Hepatocyte (in vitro differentiated cells): ENCODE data around the gene MAU2. TPM values are rescaled to one million over a fixed set of nuclear protein-coding genes. Genes with fewer than 3 reads are reported as not detected.

ENCODE experiments used
- DNase-seq: peaks from one replicate; pipeline ENCODE4 v3.0.0-alpha.2; 2016; ENCODE audit warnings: low spot score
- H2AFZ ChIP-seq: fragments of 200-600 bp; sonication (generic); 2 replicates; pipeline ENCODE4 v1.6.0; 2016; ENCODE audit warnings: antibody characterized with exemption, mild to moderate bottlenecking
- H3K27ac ChIP-seq: fragments of 200-600 bp; sonication (generic); 2 replicates; pipeline ENCODE4 v1.5.1; 2016; ENCODE audit warnings: mild to moderate bottlenecking
- H3K27me3 ChIP-seq: fragments of 200-600 bp; sonication (generic); 2 replicates; pipeline ENCODE4 v1.6.1; 2016
- H3K36me3 ChIP-seq: fragments of 200-600 bp; sonication (generic); replicated peaks from 2 replicates; pipeline ENCODE4 v1.5.1; 2016; ENCODE audit warnings: low read depth; ENCODE audit not compliant: insufficient read depth
- H3K4me1 ChIP-seq: fragments of 200-600 bp; sonication (generic); 2 replicates; pipeline ENCODE4 v1.5.1; 2016; ENCODE audit warnings: mild to moderate bottlenecking, moderate library complexity; ENCODE audit not compliant: insufficient read depth
- H3K4me2 ChIP-seq: fragments of 200-600 bp; sonication (generic); 2 replicates; pipeline ENCODE4 v1.6.0; 2016
- H3K4me3 ChIP-seq: fragments of 200-600 bp; sonication (generic); 2 replicates; pipeline ENCODE4 v1.5.1; 2016; ENCODE audit warnings: mild to moderate bottlenecking
- H3K79me2 ChIP-seq: fragments of 200-600 bp; sonication (generic); 2 replicates; pipeline ENCODE4 v1.6.0; 2017; ENCODE audit warnings: mild to moderate bottlenecking
- H3K9me2 ChIP-seq: fragments of 200-600 bp; sonication (generic); replicated peaks from 2 replicates; pipeline ENCODE4 v1.6.0; 2017; ENCODE audit warnings: mild to moderate bottlenecking; ENCODE audit not compliant: insufficient read depth
- H3K9me3 ChIP-seq: fragments of 200-600 bp; sonication (generic); 2 replicates; pipeline ENCODE4 v1.5.1; 2016; ENCODE audit warnings: low read depth, mild to moderate bottlenecking
- H4K20me1 ChIP-seq: fragments of 200-600 bp; sonication (generic); 2 replicates; pipeline ENCODE4 v1.6.0; 2016; ENCODE audit warnings: mild to moderate bottlenecking; ENCODE audit not compliant: insufficient read depth, poor library complexity, severe bottlenecking
- EZH2 ChIP-seq: fragments of 200-600 bp; sonication (generic); IDR thresholded peaks from 2 replicates; pipeline ENCODE4 v1.6.1; 2016; ENCODE audit warnings: antibody characterized with exemption, mild to moderate bottlenecking, borderline replicate concordance
- EZH2phosphoT487 ChIP-seq: fragments of 200-600 bp; sonication (generic); IDR thresholded peaks from one replicate; pipeline ENCODE4 v1.6.1; 2018; ENCODE audit warnings: antibody characterized with exemption, mild to moderate bottlenecking, low read depth, moderate library complexity; ENCODE audit not compliant: unreplicated experiment, severe bottlenecking
- WGBS: methylation state at CpG from one replicate; pipeline ENCODE4 v1.1.6; 2016; ENCODE audit warnings: low lambda C conversion rate; ENCODE audit errors: missing lambda C conversion rate; 5-methylcytosine and 5-hydroxymethylcytosine counted together
- polyA plus RNA-seq: library from polyadenylated mRNA; unstranded; fragments of >200 nt; fragmentation: Nextera tagmentation; extraction: Ambion mirVana; gene quantifications from 2 replicates; pipeline ENCODE4 v1.2.1, GENCODE V29; 2016
- total RNA-seq: library from RNA; depleted of rRNA; stranded (reverse); fragments of >200 nt; gene quantifications from 2 replicates; pipeline ENCODE4 v1.2.3, GENCODE V29; 2014
- TF ChIP-seq, protein P1 (sequence below): fragments of 200-600 bp; sonication (generic); IDR thresholded peaks from 2 replicates; pipeline ENCODE4 v1.5.1; 2016; ENCODE audit warnings: antibody characterized with exemption, mild to moderate bottlenecking; ENCODE audit not compliant: poor library complexity

MAU2 gene, protein sequence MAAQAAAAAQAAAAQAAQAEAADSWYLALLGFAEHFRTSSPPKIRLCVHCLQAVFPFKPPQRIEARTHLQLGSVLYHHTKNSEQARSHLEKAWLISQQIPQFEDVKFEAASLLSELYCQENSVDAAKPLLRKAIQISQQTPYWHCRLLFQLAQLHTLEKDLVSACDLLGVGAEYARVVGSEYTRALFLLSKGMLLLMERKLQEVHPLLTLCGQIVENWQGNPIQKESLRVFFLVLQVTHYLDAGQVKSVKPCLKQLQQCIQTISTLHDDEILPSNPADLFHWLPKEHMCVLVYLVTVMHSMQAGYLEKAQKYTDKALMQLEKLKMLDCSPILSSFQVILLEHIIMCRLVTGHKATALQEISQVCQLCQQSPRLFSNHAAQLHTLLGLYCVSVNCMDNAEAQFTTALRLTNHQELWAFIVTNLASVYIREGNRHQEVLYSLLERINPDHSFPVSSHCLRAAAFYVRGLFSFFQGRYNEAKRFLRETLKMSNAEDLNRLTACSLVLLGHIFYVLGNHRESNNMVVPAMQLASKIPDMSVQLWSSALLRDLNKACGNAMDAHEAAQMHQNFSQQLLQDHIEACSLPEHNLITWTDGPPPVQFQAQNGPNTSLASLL
- total RNA-seq (21.2 and 31.8 TPM in 2 replicates), polyA plus RNA-seq (25.3 and 29.0 TPM in 2 replicates)

DNA sequence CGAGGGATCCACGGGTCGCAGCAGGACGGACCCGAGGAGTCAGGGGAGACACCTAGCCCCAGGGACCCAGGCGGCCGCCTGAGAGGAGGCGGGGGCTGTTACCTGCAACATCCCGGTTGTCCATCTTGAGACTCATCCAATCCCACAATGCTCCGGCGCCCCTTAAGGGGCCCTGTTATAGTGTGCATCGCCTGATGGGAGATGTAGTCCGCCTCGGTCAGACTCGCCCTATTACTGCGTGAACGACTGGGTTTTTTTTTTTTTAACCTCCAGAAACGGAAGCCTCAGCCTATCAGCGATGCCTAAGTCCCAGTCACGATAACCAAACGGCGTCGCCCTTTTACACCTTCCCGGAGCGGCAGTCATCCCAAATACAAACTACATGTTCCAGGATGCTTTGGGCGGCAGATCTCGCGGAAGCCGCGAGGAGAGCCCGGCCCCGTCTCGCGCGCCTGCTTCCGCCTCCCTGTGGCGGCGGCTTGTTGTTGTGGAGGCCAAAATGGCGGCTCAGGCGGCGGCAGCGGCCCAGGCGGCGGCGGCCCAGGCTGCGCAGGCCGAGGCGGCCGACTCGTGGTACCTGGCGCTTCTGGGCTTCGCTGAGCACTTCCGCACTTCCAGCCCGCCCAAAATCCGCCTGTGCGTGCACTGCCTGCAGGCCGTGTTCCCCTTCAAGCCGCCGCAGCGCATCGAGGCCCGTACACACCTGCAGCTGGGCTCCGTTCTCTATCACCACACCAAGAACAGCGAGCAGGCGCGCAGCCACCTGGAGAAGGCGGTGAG lies at the start of gene MAU2, which contains the start of gene SUGP1:
MAU2 (plus strand) TSS at position 469 of the 780 bp plus-strand sequence; CDS start at position 500, 31 bp downstream.
SUGP1 (minus strand) TSS at position 149 of the 780 bp plus-strand sequence; CDS start at position 136, 13 bp downstream.
- Histone ChIP-seq H3K27ac (peak within 1 kb of the TSS; percentile 93), H3K9me3 (no peaks in the 10 kb centered on the region), H3K36me3 (no peaks in the 10 kb centered on the region), H2AFZ (peak within 1 kb of the TSS; percentile 97), H3K79me2 (peaks cover 83% of the 10 kb centered on the region), H3K4me3 (peak within 1 kb of the TSS; percentile 29), H3K9me2 (no peaks in the 10 kb centered on the region), H3K4me2 (peak within 1 kb of the TSS; percentile 98), H3K4me1 (peaks cover 14% of the 10 kb centered on the region), H3K27me3 (no peaks in the 10 kb centered on the region), H4K20me1 (peaks cover 4% of the 10 kb centered on the region)
- peak; percentile 95 for DNase-seq
- 1% methylated on average over 63 of the region's 67 CpGs for WGBS
- TF ChIP-seq EZH2phosphoT487 (no peak), EZH2 (no peak)
- TF ChIP-seq, protein P1, sequence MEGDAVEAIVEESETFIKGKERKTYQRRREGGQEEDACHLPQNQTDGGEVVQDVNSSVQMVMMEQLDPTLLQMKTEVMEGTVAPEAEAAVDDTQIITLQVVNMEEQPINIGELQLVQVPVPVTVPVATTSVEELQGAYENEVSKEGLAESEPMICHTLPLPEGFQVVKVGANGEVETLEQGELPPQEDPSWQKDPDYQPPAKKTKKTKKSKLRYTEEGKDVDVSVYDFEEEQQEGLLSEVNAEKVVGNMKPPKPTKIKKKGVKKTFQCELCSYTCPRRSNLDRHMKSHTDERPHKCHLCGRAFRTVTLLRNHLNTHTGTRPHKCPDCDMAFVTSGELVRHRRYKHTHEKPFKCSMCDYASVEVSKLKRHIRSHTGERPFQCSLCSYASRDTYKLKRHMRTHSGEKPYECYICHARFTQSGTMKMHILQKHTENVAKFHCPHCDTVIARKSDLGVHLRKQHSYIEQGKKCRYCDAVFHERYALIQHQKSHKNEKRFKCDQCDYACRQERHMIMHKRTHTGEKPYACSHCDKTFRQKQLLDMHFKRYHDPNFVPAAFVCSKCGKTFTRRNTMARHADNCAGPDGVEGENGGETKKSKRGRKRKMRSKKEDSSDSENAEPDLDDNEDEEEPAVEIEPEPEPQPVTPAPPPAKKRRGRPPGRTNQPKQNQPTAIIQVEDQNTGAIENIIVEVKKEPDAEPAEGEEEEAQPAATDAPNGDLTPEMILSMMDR = peak; percentile 26

DNA sequence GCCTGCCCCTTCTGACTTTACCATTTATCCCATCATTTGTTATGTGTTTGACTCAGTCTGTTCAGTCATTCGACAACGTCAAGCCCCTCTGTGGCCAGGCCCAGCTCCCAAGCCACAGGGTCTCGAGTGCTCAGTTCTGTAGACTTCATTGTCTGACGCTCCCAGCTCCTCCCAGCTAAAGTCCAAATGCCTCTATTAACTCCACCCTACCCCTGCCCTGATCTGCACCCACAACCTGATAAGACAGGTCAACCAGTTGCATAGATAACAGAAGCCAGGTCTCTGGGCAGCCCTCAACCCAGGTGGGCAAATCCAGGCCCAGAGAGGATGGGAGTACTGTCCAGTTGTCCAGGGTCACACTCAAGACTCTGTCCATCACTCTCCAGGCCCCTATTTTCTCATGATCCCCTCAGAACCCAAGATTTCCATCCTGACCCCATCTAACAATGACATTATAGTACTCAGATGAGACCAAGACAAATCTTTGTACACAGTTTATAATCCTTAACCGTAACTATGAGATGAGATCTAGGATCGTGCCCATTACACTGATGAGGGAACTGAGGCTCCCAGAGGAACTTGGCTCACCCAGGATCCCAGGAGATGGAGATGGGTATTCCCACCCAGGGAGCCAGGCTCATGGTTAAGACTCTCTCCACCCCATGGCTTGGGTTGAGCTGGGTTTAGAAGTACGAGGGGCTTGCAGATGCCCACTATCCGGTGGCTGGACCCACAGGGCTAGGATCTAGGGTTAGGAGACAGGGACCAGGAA lies 48.6 kb upstream of the MAU2 start:
- WGBS = 93% methylated on average over 8 of the region's 8 CpGs

DNA sequence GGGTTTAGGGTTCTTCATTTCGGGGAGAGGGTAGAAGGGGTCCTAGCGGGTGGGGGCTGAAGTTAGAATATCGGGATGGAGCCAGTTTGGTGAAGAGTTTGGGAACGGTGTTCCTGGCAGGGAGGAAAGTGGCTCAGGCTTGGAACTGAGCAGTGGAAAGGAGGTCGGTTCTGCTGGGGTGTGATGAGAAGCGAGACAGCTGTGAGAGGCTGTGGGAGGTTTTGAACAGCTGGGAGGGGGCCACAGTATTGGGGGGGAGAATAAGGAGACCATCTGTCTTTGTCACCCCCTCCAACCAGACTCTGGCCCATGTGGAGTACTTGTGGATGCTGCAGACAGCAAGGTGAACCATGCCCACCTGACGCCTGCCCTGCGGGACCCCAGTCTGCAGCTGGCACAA lies 46.5 kb upstream of the MAU2 start:
- 87% methylated on average over 8 of the region's 8 CpGs for WGBS
- DNase-seq = peak; percentile 8
- no peaks in the 10 kb centered on the region for H3K9me2 ChIP-seq
- no peaks in the 10 kb centered on the region for H4K20me1 ChIP-seq
- no peak for TF ChIP-seq EZH2
- TF ChIP-seq, protein P1 = no peak
- TF ChIP-seq EZH2phosphoT487 = no peak
- no peak overlapping the region for H3K4me3 ChIP-seq
- peaks cover 9% of the 10 kb centered on the region for H3K4me1 ChIP-seq
- H3K27ac ChIP-seq = no peak overlapping the region
- H3K27me3 ChIP-seq = no peaks in the 10 kb centered on the region
- no peaks in the 10 kb centered on the region for H3K36me3 ChIP-seq
- no peaks in the 10 kb centered on the region for H3K9me3 ChIP-seq
- no peak overlapping the region for H3K4me2 ChIP-seq
- H2AFZ ChIP-seq = no peak overlapping the region
- H3K79me2 ChIP-seq = no peaks in the 10 kb centered on the region

More for the DNA sequence above, 48.6 kb upstream of the MAU2 start:
- no peak overlapping the region for H3K4me3 ChIP-seq
- no peaks in the 10 kb centered on the region for H3K36me3 ChIP-seq
- TF ChIP-seq, protein P1 = no peak
- TF ChIP-seq EZH2 (no peak), EZH2phosphoT487 (no peak)
- no peaks in the 10 kb centered on the region for H3K27me3 ChIP-seq
- no peaks in the 10 kb centered on the region for H3K79me2 ChIP-seq
- no peak for DNase-seq
- H4K20me1 ChIP-seq = no peaks in the 10 kb centered on the region
- H3K27ac ChIP-seq = no peak overlapping the region
- peaks cover 9% of the 10 kb centered on the region for H3K4me1 ChIP-seq
- H3K4me2 ChIP-seq = peak overlapping the region; percentile 95
- no peak overlapping the region for H2AFZ ChIP-seq
- H3K9me3 ChIP-seq = no peaks in the 10 kb centered on the region
- no peaks in the 10 kb centered on the region for H3K9me2 ChIP-seq
